Measurements from ENCODE around the gene ANKS4B.
"Not testable (repeated sequence)": the region's sequence is repeated elsewhere in the genome, so short reads cannot be mapped to it uniquely, and the experiment has no call there.

Gene ANKS4B, protein sequence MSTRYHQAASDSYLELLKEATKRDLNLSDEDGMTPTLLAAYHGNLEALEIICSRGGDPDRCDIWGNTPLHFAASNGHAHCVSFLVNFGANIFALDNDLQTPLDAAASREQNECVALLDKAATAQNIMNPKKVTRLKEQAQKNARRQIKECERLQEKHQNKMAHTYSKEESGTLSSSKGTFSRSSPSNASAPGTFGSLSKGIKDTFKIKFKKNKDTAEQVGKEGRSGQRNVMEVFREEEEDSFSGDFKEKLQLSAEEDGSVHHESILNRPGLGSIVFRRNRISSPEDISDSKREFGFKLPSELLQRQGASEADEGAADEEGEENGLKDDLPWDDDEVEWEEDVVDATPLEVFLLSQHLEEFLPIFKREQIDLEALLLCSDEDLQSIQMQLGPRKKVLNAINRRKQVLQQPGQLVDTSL

DNA sequence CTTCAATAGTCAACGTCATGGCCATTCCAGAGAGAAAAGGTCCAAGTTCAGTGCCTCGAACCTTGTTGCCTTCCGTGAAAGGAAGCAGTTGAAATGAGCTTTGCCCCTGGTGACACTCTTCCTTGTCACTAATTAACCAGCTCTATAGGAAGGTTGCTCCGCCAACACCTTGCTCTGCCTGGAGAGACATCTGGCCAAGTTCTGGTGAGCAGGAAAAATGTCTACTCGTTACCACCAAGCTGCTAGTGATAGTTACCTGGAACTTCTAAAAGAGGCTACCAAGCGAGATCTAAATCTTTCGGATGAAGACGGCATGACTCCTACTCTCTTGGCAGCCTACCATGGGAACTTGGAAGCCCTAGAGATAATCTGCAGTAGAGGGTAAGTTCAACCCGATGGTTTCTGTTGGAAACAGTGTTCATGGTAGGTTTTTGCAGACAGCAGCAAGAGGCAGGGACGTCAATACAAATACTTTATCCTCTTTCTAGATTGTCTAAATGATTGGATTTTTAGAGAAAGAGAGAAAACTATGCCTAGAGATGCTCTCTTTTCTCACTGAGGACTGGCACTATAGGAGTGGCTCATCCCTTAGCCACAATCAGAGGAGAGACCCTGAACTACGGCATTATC is at the start of gene ANKS4B:
ANKS4B (plus strand) TSS at position 179 of the 630 bp plus-strand sequence; CDS start at position 218, 39 bp downstream.
- no peak for DNase-seq

DNA sequence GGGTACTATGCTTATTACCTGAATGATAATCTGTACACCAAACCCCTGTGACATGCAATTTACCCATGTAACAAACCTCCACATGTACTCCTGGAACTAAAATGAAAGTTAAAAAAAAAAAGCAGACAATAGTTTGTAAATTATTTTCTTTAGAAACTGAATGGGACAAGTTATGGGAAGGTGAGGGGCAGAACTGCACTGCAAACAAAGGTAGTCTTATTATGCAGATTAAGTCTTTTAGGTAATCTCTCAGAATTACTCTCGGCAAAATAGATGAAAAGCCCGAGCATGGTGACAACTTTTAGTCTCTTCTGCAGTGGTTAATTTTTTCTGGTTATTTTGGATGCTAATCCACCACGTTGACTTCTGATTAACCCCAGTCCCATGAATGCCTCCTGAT is 49.5 kb upstream of the ANKS4B start:
- DNase-seq: no peak

DNA sequence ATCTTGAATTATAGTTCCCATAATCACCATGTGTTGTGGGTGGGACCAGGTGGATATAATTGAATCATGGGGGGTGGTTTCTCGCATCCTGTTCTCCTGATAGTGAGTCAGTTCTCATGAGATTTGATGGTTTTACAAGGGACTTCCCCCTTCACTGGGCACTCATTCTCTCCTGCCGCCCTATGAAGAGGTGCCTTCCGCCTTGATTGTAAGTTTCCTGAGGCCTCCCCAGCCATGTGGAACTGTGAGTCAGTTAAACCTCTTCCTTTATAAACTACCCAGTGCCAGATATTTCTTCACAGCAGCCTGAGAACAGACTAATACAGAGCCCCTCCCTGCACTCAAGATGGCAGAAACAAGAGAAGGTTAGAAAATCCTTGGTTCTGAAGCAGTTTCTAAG is 48.7 kb upstream of the ANKS4B start:
- no peak for DNase-seq

DNA sequence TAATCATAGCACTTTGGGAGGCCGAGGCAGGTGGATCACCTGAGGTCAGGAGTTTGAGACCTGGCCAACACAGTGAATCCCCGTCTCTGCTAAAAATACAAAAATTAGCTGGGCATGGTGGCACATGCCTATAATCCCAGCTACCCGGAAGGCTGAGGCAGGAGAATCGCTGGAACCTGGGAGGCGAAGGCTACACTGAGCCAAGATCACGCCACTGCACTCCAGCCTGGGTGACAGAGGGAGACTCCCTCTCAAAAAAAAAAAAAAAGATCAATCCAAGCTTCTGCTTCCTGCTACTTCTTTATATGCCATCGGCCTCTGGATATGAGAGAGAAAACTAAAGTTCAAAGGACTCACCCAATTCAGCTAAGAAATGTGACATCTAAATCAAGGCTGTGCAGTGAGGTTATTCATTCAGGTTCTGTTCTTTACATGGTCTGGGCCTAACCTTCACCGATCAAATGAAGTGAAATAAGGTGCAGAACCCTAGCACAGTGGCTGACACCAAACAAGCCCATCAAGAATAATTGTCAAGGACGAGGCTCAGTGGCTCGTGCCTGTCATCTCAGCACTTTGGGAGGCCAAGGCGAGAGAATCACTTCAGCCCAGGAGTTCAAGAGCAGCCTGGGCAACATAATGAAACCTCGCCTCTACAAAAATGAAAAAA is 47.7 kb upstream of the ANKS4B start:
- no peak for DNase-seq

DNA sequence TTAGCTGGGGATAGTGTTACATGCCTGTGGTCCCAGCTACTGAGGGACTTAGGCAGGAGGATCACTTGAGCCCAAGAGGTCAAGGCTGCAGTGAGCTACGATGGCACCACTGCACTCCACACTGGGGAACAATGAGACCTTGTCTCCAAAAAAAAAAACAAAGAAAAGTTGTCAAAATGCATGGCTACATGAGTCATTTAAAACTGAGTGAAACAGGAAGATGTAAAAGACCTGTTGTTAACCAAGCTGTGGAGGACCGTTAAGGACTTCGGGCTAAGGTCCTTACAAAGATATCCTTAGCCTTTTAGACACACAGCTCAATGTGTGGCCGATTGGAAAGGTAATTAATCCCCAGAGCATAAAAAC is 47.2 kb upstream of the ANKS4B start:
- no peak for DNase-seq

DNA sequence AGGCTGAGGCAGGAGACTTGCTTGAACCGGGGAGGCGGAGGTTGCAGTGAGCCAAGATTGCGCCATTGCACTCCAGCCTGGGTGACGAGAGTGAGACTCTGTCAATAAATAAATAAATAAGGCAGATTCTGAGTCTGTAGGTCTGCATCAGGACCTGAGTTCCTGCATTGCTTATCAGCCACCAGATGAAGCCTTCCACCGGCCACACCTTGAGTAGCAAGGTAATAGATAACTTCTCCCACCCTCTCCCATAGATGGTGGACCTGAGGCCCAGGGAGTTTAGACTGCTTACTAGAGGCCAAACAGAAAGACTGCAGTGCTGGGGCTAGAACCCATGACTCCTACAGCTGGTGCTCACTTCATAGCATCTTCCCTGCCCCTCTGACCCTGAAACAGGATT is 44.2 kb upstream of the ANKS4B start:
- DNase-seq: no peak

DNA sequence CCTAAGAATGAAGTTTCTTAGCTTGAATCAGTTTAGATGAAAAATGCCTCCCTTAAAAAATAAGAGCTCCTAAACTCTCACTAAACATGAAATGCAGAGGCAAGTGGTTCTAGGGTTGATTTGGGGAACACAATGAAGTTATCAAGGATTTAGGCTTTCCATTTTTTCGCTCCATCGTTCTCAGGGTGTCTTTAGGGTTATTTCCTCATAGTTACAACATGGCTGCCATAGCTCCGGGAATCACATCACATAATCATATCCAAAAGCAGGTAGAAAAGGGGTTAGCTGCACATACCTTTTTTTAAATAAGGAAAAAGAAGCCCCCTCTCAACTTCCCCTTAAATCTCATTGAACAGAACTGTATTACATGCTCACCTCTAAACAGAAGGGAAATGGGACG is 43.5 kb upstream of the ANKS4B start:
- no peak for DNase-seq

DNA sequence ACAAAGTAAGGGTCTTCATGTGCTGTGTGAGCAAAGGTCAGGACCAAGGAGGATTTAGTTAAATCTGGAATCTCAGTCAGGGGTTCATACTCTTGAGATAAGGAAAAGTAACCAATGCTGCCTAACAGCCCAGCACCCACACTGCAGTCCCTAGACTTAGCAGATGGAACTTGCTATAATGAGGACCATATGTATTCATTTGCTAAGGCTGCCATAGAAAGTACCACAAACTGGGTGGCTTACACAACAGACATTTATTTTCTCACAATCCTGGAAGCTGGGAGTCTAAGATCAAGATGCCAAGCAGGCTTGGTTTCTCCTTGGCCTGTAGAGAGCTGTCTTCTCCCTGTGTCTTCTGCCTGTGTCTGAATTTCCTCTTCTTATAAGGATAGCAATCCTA is 42.9 kb upstream of the ANKS4B start:
- DNase-seq: no peak

DNA sequence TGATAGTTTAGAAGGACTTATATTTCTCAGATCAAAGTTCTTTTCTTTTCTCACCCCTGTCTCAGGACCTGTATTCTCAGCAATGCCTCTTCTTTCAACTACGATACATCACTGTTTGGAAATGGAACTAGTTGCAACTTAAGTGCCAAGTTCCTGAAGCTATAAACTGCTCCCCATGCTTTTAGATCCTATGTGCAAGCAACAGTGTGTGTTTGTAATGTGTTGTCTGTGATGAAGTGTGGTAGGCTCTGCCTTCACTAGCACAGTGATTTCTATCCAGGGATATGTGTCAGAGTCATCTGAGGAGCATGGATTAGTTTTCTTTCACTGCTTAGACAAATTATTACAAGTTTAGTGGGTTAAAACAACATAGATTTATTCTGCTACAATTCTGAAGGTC is 40.5 kb upstream of the ANKS4B start:
- DNase-seq: no peak

DNA sequence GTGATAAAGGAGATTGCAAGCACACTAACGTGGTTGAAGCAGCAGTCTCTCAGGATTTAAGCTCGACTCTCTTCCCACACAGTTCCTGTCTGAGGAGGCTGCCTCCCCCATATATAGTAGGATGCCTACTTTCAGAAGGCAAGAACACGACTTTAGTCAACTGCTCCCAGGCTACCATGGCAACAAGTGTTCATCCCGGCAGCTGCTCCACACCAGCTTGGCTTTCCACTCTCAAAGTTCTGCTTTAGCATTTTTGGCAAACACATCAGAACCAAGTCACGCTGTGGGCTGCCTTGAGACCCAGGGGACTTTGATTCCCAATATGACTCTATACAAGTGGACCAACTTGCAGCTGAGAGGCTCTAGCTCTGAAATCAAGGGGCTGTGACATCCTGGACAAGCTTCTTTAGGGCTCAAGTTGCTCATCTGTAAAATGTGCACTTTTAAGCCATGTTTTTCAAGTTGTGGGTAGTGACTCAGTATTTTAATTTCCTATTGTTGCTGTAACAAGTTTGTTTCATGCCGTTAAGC is 38.7 kb upstream of the ANKS4B start:
- no peak for DNase-seq

DNA sequence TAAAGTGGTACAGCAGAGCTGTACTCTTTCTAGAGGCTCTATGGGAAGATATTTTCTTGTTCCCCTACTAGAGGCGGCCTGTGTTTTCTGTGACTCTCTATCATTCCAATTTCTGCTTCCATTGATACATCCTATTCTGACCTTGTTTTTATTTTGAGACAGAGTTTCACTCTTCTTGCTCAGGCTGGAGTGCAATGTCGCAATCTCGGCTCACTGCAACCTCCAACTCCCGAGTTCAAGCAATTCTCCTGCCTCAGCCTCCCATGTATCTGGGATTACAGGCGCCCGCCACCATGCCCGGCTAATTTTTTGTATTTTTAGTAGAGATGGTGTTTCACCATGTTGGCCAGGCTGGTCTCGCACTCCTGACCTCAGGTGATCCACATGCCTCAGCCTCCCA is 38.2 kb upstream of the ANKS4B start:
- not testable (repeated sequence) for DNase-seq

DNA sequence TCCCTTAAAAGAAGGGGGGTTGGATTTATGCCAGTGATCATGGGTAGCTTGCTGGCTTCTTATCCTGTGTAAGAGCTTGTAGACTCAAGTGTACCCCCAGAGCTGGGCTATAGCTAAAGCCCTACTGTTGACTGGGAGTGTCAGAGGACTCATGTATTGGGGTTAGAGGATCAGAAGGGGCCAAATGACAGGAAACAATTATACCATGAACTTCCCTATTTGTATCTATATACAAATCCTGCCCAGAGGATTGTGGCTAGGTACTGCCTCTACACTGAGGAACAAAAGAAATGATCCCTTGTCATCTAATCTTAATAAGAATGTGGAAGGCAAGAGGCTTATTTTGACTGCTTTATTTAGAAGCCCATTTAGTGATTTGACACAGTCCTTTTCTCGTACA is 36.4 kb upstream of the ANKS4B start:
- no peak for DNase-seq

DNA sequence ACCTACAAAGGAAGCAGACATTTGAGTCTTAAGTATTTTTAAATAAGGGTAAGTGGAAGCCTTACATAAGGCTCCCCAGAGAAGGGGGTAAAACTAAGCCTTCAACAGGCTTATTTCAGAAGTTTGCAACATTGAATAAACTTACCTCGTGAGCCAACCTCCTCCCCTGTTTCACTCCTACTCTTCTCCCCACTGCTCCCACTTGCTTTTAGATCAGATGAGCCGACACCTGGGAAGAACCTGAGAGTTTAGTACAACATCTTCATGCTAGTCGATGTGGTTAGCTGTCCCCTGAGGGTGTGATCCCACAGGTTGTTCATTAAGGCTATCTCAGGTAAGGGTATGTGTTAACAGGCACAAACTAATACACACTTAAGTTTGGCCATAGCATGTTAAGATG is 35.9 kb upstream of the ANKS4B start:
- no peak for DNase-seq

DNA sequence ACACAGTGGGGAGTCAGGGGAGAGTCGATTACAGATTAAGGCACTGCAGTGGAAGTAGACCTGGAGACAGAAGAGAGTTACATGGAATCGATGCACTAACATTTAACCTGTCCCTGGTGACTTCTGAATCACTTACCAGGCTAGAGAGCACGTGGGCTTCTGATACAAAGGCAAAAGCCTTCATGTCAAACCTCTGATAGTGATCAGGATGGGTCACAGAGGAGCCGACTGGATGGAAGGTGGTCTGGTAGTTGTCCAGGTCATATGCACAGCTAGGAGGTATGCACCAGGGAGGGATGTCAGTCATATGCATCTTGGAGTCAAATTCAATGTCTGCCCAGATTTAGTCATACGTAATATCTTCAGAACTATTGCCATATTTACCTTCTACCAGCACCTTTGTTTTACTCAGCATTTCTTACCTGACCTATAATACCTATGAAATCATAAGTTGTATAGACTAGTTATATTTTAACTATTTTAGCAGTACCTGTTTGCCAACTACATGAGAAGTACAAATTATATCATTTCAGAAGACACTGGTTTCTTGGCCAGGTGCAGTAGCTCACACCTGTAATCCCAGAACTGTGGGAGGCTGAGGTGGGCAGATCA is 33.8 kb upstream of the ANKS4B start:
- DNase-seq: no peak

DNA sequence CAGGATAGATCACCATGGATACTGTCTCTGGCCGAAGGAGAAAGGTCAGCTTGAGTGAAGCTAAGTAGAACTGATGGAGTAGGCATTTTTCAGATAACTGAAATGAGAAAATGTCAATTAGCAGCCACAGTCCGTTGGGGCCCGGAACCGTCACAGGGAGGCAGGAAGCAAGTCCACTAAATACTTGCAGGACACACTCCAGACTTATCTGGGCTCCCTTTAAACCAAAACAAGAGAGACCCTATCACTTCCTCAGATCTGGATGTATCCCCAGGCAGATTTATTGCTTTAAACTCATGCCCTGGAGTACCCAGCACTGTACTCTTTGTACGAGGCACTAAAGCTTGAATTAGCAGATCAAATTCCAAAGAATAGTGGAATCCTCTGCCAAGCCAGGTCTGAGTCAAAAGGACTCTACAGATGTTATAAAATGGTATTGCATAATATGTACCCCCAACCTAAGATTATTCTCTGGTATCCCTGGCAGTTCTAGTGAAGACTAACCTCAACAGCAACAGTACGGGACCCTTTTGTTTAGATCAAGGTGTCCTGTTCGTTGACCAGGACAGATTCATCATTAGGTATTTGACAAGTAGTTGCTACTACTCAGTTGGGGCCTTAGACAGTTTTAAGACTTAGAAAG is 30.2 kb upstream of the ANKS4B start:
- no peak for DNase-seq

DNA sequence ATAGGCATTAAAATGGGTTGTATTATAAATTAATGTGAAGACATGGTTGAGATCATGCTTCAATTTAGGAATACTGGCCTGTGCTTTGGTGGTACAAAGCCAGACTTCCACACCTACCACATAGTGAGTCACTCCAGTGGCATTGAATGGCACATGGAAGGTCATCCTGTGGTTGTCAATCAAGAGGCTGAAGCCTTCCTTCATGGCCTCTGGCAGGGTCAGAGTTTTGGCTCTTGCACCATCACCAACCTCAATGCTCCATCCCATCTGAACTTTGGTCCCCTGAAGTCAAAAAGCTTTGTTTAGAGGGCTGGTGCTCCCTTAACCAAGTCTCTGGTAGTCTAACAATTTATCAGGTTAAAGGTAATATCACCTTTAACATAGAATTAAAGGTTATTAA is 28.2 kb upstream of the ANKS4B start:
- DNase-seq: no peak

DNA sequence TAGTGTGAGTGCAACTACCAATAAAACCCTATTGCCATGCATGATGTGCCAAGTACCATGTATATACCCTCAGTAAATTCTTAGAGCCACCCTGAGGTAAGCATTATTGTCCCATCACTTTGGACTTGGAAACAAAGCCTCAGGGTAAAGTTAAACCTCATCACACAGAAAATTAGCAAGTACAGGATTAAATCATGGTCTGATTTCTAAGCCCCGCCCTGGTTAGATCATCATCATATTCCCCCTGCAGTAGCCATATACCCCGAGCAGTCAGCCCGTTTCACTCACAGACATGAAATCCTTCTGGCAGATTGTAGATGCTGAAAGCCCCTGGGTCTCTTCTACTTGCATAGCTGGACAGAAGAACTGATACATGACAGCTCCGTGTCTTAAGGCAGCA is 26.9 kb upstream of the ANKS4B start:
- DNase-seq: no peak

DNA sequence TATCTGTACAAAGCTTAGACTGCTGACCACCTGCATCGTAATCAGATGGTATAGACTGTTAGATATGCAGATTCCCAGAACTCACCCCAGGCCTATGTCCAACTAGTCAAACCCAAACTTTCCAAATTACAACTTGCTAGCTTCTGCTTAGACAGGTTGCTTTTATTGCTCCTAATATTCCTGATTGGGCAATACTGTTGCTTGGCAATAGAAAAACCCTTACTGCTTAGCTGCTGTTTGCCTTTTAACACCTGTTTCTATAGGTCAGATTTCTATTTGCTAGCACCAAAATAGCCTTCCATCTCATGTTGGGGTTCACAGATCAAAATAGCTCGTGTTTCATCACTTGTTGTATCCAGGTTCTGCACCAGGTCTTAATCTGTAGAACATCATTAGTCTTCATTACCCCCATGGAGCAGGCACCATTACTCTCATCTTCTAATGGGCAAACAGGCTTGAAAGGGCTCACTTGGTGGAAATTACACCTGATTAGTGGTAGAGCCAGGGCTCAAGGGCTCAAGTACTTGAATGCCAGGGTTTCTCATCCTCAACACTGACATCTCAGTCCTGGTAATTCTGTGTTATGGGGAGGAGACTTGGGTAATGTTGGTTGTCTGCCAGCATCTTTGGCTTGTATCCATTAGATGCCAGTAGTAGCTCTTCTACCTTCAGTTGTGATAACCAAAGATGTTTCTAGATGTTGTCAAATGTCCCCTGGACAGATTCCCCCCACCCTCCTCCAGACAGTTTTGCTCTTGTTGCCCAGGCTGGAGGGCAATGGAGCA is 24.9 kb upstream of the ANKS4B start:
- DNase-seq: no peak

DNA sequence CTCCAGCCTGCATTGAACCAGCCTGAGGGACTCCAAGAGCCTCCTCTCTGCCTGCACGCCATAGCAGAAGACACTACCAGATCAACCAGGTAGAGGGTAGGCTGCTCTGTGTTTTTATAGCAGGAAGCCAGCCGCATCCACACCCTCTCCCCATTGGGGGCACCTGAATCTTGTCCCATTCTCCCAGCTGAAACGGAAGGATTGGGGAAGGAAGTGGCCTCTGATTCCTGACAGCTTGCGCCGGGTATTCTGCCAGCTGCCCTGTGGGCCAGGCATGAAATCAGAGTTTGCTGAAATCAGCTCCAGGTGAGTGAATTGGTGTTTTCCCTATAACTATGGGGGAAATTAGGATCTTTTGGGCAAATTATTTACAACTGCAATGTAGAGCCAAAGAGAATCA is 22.0 kb upstream of the ANKS4B start, which contains the start of gene ZP2:
ZP2 (minus strand) TSS at position 89 of the 400 bp plus-strand sequence; CDS start at position 62, 27 bp downstream.
- DNase-seq: no peak

DNA sequence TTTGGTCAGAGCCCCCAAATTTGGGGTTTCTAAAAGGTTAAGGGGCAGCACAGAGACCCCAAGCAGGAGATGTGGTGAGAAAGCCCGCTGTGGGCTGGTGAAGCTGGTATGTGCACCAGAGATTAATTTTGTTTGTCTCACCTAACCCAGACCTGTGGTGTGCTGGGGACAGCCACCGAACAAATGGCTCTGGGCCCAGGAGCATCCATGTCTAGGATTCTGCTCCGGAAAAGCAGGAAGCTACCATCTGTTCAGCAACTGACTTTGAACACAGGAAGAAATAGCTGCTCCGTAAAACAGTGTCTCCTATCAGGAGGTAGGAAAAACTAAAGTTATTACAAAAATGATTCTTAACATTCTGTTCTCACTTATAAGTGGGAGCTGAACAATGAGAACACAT is 19.4 kb upstream of the ANKS4B start:
- DNase-seq: no peak

DNA sequence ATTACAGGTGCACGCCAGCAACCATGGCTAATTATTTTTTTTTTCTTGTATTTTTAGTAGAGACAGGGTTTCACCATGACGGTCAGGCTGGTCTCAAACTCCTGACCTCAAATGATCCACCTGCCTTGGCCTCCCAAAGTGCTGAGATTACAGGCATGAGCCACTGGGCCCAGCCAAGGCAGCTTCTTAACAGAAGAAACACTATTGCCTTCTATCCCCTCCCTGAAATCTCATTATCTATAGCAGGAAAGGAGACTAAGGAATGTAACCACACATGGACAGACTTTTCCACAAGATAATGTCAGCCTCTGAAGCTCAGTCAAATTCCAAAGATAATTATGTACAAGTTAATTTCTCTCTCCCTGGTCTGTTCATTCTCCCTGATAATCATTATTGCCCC is 16.4 kb upstream of the ANKS4B start:
- DNase-seq: no peak

DNA sequence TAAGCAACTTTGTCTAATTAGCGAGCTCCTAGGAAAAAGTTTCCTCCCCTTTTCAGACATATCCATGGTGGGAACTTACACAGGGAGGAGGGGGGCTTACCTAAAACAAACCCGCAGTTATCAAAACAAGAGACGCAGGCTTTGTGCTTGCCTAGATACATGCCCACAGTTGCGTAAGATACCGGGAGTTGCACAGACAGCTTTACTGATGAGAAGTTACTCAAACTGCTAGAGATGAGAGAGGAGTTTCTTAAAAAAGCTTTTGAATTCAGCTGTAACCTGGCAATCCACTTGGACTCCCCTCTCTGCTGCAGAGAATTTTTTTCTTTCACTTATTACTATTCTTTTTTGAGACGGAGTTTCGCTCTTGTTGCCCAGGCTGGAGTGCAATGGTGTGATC is 15.3 kb upstream of the ANKS4B start:
- no peak for DNase-seq
